Neural crest cell (in vitro differentiated cells): ENCODE measurements around the gene CSNK1A1. TPM values are rescaled to one million over a fixed set of nuclear protein-coding genes. Genes with fewer than 3 reads are reported as not detected.
"Not testable (repeated sequence)": the region's sequence is repeated elsewhere in the genome, so short reads cannot be mapped to it uniquely, and the experiment has no call there.

Experiments
- DNase-seq: peaks from one replicate; pipeline ENCODE4 v3.0.0; 2021; ENCODE audit warnings: low read depth, mixed read lengths, low spot score
- H3K27ac Mint-ChIP-seq: one replicate; pipeline ENCODE4 v1.8.0; 2021; ENCODE audit warnings: mild to moderate bottlenecking, mixed read lengths; ENCODE audit not compliant: unreplicated experiment
- H3K27me3 Mint-ChIP-seq: 2 replicates; pipeline ENCODE4 v1.8.0; 2021; ENCODE audit warnings: low read depth, mild to moderate bottlenecking, mixed read lengths
- H3K36me3 Mint-ChIP-seq: 2 replicates; pipeline ENCODE4 v1.8.0; 2021; ENCODE audit warnings: low read depth, mild to moderate bottlenecking, mixed read lengths
- H3K4me1 Mint-ChIP-seq: 2 replicates; pipeline ENCODE4 v1.8.0; 2021; ENCODE audit warnings: mixed read lengths
- H3K4me3 Mint-ChIP-seq: one replicate; pipeline ENCODE4 v1.8.0; 2021; ENCODE audit warnings: mild to moderate bottlenecking, mixed read lengths
- H3K9me3 Mint-ChIP-seq: 2 replicates; pipeline ENCODE4 v1.8.0; 2021; ENCODE audit warnings: mixed read lengths
- CTCF ChIP-seq: fragments of 200-600 bp; sonication (generic); conservative IDR thresholded peaks from 2 replicates; pipeline ENCODE4 v1.5.0; 2021; ENCODE audit warnings: antibody characterized with exemption, mild to moderate bottlenecking
- total RNA-seq: library from RNA; stranded (reverse); gene quantifications from 2 replicates; pipeline ENCODE4 v1.2.1, GENCODE V29; 2021

The CSNK1A1 gene
- total RNA-seq, 1 donor from 2014 or later, result 218 TPM

- peaks cover 33% of the 10 kb centered on the region for H3K4me1 Mint-ChIP-seq
Measured at GRCh38 chr5:149447373-149448367, 103.6 kb downstream of the CSNK1A1 start.

GRCh38 chr5:149446794-149447193 lies 104.4 kb downstream of the CSNK1A1 start:
- DNase-seq, H3K27ac Mint-ChIP-seq, H3K27me3 Mint-ChIP-seq, H3K36me3 Mint-ChIP-seq, H3K4me3 Mint-ChIP-seq, H3K9me3 Mint-ChIP-seq: not testable (repeated sequence)
- H3K4me1 Mint-ChIP-seq, result peaks cover 28% of the 10 kb centered on the region

More at GRCh38 chr5:149447373-149448367, 103.6 kb downstream of the CSNK1A1 start:
- no peak overlapping the region for H3K27ac Mint-ChIP-seq
- no peak for TF ChIP-seq CTCF
- no peaks in the 10 kb centered on the region for H3K9me3 Mint-ChIP-seq
- H3K36me3 Mint-ChIP-seq, result no peaks in the 10 kb centered on the region
- no peaks in the 10 kb centered on the region for H3K27me3 Mint-ChIP-seq
- DNase-seq, result no peak
- H3K4me3 Mint-ChIP-seq, result no peak overlapping the region

- no peaks in the 10 kb centered on the region for H3K9me3 Mint-ChIP-seq
- no peak overlapping the region for H3K4me3 Mint-ChIP-seq
- H3K27me3 Mint-ChIP-seq, result no peaks in the 10 kb centered on the region
- H3K4me1 Mint-ChIP-seq, result peaks cover 25% of the 10 kb centered on the region
- no peaks in the 10 kb centered on the region for H3K36me3 Mint-ChIP-seq
- H3K27ac Mint-ChIP-seq, result no peak overlapping the region
- no peak for DNase-seq
- no peak for TF ChIP-seq CTCF
Measured at GRCh38 chr5:149445739-149446369, 105.4 kb downstream of the CSNK1A1 start.

GRCh38 chr5:149445343-149445738 lies 105.9 kb downstream of the CSNK1A1 start:
- H3K4me3 Mint-ChIP-seq, result no peak overlapping the region
- no peak overlapping the region for H3K27ac Mint-ChIP-seq
- peaks cover 25% of the 10 kb centered on the region for H3K4me1 Mint-ChIP-seq

GRCh38 chr5:149444430-149444829 lies 106.8 kb downstream of the CSNK1A1 start:
- H3K27ac Mint-ChIP-seq, H3K36me3 Mint-ChIP-seq, DNase-seq, H3K9me3 Mint-ChIP-seq, H3K4me3 Mint-ChIP-seq, H3K27me3 Mint-ChIP-seq: not testable (repeated sequence)
- H3K4me1 Mint-ChIP-seq, result peaks cover 21% of the 10 kb centered on the region

More at GRCh38 chr5:149445343-149445738, 105.9 kb downstream of the CSNK1A1 start:
- TF ChIP-seq CTCF, result no peak
- Mint-ChIP-seq H3K36me3 (no peaks in the 10 kb centered on the region), H3K27me3 (no peaks in the 10 kb centered on the region), H3K9me3 (no peaks in the 10 kb centered on the region)
- DNase-seq, result no peak

- Mint-ChIP-seq H3K27me3 (no peaks in the 10 kb centered on the region), H3K9me3 (no peaks in the 10 kb centered on the region), H3K27ac (peak overlapping the region; percentile 3), H3K4me3 (no peak overlapping the region), H3K4me1 (peaks cover 22% of the 10 kb centered on the region), H3K36me3 (no peaks in the 10 kb centered on the region)
- TF ChIP-seq CTCF, result no peak
- DNase-seq, result no peak
Measured at GRCh38 chr5:149443210-149443609, 108.0 kb downstream of the CSNK1A1 start.
